Activated naive CD4-positive, alpha-beta T cell treated with anti-CD3 and anti-CD28 coated beads, Interleukin-2, amount 50 U/mL, for 16 hours (primary cell): ENCODE data around the gene ANXA1.

ENCODE experiments used
- DNase-seq: peaks from one replicate; pipeline ENCODE4 v3.0.0-alpha.2; 2020

The ANXA1 gene

DNA sequence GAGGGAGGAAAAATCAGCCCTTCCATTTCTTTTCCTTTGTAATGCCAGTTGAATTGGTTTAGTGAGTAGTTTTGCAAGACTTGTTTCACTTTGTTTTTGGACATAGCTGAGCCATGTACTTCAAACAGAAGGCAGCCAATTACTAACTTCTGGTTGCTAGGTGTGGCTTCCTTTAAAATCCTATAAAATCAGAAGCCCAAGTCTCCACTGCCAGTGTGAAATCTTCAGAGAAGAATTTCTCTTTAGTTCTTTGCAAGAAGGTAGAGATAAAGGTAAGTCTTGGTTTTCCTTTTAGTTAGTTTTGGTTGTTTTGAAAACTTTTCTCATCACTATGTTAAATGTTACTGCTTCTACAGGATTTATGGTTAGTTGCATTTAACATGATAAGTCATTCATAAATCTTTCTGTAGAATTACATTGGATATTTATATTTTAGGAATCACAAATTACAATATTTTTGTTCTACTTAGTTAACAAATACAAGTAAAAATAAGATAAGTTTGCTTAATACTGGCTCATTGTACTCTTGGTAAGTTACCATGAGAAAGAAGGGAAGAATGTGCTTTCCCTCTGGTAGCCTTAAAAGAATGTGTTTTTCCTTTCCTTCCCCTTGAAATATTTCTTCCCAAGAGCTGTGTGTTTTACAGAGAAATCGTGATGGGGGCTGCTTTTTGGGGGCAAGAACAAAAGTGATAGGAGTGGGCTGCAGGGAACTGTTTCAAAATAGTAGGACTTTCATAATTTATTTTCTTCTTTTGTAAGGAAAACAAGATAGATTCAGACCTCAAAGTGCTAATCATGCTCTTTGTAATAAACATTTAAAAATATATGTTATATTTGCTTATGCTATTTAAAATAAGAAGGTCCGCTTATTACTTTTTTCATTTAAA is at the start of gene ANXA1:
Gene ANXA1 (plus strand): TSS at position 213 of the 890 bp plus-strand sequence. CDS start 6,671 bp downstream, outside the sequence.
- DNase-seq: no peak

DNA sequence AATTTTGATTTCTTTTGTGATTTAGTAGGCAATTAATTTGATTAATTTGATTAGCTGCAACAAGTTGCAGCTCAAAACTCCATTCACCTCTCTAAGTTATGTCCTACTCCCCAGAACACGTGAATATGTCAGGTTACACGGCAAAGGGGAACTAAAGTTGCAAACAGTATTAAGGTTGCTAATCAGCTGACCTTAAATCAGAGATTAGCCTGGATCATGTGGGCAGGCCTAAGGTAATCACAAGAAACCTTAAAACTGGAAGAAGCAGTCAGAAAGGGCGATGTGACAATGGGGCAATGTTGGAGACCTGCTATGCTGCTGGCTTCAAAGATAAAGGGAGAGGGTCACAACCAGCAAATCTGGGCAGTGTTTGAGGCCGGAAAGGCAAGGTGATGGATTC is 47.3 kb upstream of the ANXA1 start:
- no peak for DNase-seq

GRCh38 chr9:73104921-73105320 is 46.7 kb upstream of the ANXA1 start:
- no peak for DNase-seq

DNA sequence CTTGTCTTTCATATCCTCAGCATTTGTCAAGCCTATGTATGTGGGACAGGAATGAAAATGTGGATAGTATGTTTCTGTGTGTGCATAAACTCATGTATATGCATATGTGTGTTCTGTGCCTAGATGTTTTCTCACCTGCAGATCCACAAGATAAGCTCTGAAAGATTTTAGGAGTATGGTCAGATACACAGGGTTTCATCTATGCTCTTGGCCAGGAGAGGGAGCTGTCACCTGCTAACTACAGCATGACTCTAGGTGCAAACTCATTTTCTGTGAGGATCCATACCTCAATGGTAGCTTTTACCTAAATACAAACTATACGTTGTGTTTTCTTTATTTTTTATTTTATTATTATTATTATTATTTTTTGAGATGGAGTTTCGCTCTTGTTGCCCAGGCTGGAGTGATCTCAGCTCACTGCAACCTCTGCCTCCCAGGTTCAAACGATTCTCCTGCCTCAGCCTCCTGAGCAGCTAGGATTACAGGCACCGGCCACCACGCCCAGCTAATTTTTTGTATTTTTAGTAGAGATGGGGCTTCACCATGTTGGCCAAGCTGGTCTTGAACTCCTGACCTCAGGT is 44.1 kb upstream of the ANXA1 start:
- DNase-seq: peak; percentile 64

DNA sequence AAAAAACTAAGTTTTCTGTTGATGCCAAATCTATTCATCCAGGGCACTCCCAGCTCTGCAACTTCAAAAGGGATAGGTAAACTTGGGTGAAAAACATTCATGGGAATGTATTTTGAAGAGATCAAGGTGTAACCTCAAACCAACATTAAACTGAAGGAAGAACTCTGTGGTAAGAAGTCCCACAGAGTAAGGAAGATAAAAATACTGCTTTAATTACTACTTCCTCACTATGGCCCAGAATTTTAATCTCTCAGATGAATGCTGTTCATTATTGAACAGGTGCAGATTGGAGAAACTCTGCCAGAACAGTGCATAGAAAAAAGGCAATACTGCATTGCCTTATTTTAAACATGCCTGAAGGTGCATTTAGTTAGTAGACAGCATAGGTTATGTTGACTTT is 37.6 kb upstream of the ANXA1 start:
- DNase-seq: no peak

DNA sequence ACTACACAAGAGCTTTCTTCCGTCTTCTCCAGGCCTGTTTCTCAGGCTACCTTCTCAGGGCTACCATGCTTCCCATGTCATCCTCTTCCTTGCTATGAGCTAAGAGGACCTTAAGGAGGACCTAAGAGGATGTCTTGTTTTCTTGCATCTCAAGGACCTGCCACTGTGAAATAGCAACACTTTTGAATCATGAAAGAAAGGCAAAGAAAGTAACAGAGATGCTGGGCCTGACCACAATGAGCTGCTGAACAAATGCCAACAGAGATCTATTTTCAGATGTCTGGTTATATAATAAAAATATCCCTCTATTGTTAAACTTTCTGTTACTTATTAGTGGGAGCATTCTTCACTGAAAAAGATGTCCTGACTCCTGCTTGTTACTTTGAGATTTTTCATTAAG is 36.7 kb upstream of the ANXA1 start:
- no peak for DNase-seq

DNA sequence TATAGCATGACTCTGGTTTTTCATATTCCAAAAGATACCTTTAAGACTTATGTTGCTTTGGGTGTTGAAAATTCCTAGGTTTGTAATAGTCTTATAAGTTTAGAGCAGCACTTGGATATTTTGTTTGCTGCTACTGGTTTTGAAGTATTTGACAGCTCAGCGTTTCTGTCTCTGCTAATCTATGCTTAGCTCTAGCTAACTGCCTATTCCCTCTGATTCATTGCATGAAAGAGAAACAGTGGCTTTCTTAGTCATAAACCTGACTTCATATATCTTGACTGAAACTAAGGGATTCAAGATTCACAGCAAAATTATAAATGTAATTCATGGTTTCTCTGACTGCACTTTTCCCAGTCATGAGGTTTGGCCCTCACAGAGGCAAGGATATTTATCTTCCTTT is 35.6 kb upstream of the ANXA1 start:
- DNase-seq: peak; percentile 16

DNA sequence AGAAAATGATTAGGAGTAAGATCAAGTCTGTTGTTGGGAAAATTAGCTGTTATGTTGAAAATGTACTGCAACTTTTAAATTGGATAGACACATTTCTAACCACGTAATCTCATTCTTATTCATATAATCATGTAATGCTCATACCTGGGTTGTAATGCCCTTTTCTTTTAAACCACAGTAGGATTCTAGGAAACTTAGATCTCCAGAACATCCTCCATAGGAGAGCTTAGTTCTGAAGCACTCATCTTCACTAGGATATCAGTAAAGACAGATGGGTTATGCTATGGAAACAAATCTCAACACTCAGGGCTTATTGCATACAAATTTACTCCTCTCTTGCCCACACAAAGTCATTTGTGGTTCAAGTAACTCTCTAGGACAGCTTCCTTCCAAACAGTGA is 34.8 kb upstream of the ANXA1 start:
- no peak for DNase-seq

DNA sequence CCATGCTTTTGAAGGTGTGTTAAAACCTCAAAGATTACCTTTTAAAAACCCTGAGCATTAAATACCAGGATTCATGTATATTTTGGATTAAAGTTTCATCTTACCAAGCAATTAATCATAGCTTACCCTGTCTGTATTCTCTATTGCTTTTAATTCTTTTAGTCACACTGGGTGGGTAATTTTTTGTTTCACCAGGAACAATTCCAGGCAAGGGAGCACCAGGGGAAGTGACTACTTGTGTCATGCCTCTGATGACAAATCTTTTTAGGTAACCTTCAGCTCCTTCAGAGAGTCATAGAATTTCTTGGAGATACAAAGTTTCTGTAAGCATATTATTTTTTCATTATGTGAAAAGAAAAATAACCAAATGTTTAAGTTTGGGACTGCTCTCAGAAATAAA is 33.4 kb upstream of the ANXA1 start:
- DNase-seq: no peak

GRCh38 chr9:73118898-73119554 is 32.6 kb upstream of the ANXA1 start:
- no peak for DNase-seq

GRCh38 chr9:73121375-73121935 is 30.2 kb upstream of the ANXA1 start:
- no peak for DNase-seq

- no peak for DNase-seq
These were observed 26.0 kb upstream of the ANXA1 start for GRCh38 chr9:73125651-73126050.

DNA sequence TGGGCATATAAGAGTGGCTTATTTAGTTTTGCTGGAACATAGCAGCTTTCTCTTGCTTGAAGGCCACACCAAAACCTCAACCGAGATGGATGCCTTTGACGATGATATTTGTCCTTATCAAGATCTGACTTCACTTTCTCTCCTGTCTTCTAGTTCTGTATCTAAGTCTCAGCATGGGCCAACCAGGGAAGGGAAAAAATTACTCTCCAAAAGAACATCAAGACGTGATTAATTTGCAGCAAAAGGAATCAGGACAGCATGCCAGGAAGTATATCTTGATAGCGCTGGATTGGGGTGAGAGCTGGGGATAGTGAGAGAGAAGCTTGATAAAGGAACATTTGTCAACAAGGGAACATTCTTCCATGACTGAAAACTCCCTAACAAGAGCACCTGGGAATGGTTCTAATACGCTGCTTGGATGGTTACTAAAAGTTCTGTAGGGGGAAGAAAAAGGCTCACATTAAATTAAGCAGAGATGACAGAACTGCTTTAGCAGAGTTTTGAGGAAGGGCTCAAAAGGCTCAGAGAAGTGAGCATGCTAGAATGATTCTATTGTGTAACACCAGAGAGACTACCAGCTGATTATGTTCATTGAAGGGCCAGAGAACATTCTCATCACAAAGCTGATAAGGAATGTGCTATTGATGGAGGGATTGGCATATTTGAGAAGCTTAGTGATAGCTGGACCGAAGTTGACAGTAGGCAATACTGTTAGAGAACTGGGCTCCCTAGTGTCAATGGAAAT is 21.6 kb upstream of the ANXA1 start:
- DNase-seq: no peak

GRCh38 chr9:73131461-73131860 is 20.2 kb upstream of the ANXA1 start:
- DNase-seq: no peak

DNA sequence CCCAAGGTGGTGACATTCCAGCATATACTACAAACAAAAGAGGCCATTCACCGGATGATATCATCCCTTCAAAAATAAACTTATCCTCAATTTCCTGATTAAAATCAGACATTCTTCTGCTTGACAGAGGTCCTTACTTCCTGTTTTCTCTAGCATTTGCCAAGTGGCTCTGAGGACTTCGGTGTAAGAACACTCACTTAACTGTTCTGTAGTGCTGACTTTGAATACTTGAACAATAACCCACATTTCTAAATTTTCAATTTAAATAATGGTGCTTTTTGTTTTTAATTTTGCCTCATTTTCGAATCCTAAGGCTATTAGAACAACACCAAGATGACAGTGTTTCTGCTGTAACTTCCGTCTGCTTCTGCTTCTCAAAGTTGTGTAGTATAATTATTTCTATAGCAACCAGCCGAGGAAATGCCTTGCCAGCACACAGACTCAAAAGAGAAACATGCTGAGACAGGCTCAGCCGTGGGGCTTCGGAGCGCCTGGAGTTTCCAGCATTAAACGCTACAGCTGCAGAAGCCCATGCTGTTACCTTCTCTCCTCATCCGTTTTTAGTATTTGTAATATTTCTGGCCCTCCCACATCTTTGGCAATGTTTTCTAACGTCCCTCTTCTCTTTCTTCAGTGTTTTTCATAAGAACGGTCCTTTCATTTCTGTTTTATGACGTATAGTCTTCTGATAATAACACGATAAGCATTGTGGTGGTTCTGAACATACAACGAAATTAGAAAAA is 19.5 kb upstream of the ANXA1 start:
- peak; percentile 58 for DNase-seq

DNA sequence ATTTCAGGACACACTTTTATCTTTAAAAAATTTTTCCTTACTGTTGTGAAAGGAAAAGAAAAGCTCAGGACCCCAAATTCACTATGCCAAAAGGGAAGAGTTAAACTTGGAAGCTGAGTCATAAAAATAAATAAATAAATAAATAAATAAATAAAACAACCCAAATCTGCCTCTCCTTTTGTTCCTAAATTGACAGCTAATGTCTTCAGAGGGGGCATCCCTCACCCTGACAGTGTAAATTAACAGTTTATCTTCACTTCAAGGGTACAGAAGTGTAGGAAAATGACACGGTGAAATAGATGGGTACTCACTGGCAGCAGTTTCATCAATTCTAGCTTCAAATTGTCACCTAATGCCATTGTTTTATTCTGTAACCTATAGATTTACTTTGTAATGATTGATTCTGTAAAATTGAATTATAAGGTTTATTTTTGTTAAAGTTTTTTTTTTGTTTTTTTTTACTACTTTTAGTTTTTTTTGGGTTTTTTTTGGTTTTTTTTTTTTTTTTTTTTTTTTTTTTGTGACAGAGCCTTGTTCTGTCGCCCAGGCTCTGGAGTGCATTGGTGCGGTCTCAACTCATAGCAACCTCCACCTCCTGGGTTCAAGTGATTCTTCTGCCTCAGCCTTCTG is 18.5 kb upstream of the ANXA1 start:
- DNase-seq: no peak

DNA sequence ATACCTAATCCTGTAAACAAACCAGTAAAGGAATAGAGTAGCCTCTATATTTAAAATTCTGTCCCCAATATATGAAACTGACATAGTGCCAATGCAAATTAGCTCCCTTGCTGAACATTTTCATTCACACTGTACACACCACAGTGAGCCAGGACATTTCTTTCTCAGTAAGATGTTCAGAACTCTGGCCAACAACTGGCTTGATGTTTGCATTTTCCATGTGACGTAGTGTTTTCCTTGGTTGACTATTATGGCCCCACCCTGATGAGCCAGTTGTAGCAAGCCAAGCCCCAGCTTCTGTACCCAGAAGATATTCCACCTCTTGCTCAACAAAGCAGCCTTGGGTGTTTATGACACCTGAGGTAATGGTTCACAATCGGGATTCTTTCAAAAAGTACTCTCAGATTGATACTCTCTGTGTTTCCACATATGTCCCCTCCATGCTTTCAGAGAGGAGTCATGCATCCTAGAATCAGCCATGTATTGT is 17.7 kb upstream of the ANXA1 start:
- DNase-seq: no peak

GRCh38 chr9:73135394-73135793 is 16.3 kb upstream of the ANXA1 start:
- DNase-seq: no peak

DNA sequence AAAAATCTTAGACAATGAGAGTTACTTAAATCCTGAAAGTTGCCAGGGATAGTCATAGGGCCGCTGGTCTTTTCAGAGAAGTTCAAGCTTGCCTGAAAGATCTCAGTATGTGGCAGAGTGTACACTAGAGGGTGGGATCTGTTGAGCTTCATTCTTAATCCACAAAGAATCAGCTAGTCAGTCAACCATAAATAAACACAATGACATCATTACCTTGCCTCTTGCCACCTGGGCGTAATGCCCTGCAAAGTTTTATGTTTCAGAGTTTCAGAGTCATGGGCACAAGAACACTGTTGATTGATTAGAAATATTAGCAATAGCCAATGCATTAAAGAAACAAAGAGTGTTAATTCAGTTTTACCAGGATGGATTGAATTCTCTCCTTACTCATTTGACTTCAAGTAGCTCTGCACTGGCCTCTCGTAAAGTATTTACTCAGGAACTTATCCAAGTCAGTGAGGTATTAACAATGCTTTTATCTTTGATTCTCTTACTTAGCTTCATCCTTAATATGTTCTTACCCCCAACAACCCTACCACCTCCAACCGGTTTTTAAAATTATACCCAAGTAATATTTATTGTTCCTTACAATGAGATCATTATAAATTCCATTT is 14.3 kb upstream of the ANXA1 start:
- no peak for DNase-seq

- DNase-seq: no peak
These were observed 13.8 kb upstream of the ANXA1 start for GRCh38 chr9:73137914-73138313.

- DNase-seq: no peak
These were observed 13.1 kb upstream of the ANXA1 start for GRCh38 chr9:73138516-73138915.
